Activated naive CD4-positive, alpha-beta T cell treated with anti-CD3 and anti-CD28 coated beads, Interleukin-2, amount 50 U/mL, for 72 hours (primary cell): ENCODE measurements around the gene SHROOM3. TPM values are rescaled to one million over a fixed set of nuclear protein-coding genes. Genes with fewer than 3 reads are reported as not detected.

Experiments used
- ATAC-seq, 2 donors: fragments of 150-1000 bp; cut with Tn5 transposase; 2 replicates each; pipeline ENCODE4 v1.10.0; 2021; ENCODE audit warnings: mild to moderate bottlenecking in 2 of 2, moderate library complexity in 2 of 2
- DNase-seq, 2 donors: peaks; one replicate each; pipeline ENCODE4 v3.0.0; 2021 to 2022; ENCODE audit warnings: low spot score in 2 of 2
- H3K27ac Mint-ChIP-seq, 2 donors: one replicate each; pipeline ENCODE4 v1.8.0; 2022; ENCODE audit warnings: mild to moderate bottlenecking in 2 of 2, mixed read lengths in 2 of 2
- H3K36me3 Mint-ChIP-seq, 2 donors: one replicate each; pipeline ENCODE4 v1.8.0; 2022; ENCODE audit warnings: mixed read lengths in 2 of 2
- H3K9me3 Mint-ChIP-seq, 2 donors: one replicate each; pipeline ENCODE4 v1.8.0; 2022; ENCODE audit warnings: mixed read lengths in 2 of 2
- total RNA-seq, 2 donors: library from RNA; stranded (reverse); gene quantifications; one replicate each; pipeline ENCODE4 v1.2.3, GENCODE V29; 2022

The SHROOM3 gene
- total RNA-seq, 2 donors from 2014 or later: 0.20 to 0.21 TPM

- no peak for DNase-seq
- no peaks in the 10 kb centered on the region for H3K9me3 Mint-ChIP-seq
- ATAC-seq: no peak
Observed at GRCh38 chr4:76688619-76689144, 253.7 kb downstream of the SHROOM3 start.

GRCh38 chr4:76689145-76689817 lies 254.3 kb downstream of the SHROOM3 start:
- Mint-ChIP-seq H3K27ac (no peak overlapping the region), H3K36me3 (peaks cover 0 to 5% of the 10 kb centered on the region in 2 donors), H3K9me3 (no peaks in the 10 kb centered on the region)
- peak; percentile 41 to 85 for ATAC-seq
- DNase-seq: peak in 1 of 2 donors; percentile 35

More at GRCh38 chr4:76688619-76689144, 253.7 kb downstream of the SHROOM3 start:
- H3K27ac Mint-ChIP-seq: no peak overlapping the region
- H3K36me3 Mint-ChIP-seq: peaks cover 0 to 5% of the 10 kb centered on the region in 2 donors

GRCh38 chr4:76690011-76690905 lies 255.2 kb downstream of the SHROOM3 start:
- Mint-ChIP-seq H3K27ac (no peak overlapping the region), H3K9me3 (no peaks in the 10 kb centered on the region), H3K36me3 (peaks cover 0 to 5% of the 10 kb centered on the region in 2 donors)
- no peak for DNase-seq
- ATAC-seq: no peak

GRCh38 chr4:76690906-76691275 lies 255.9 kb downstream of the SHROOM3 start:
- peaks cover 0 to 5% of the 10 kb centered on the region in 2 donors for H3K36me3 Mint-ChIP-seq
- H3K9me3 Mint-ChIP-seq: no peaks in the 10 kb centered on the region
- ATAC-seq (no peak), DNase-seq (no peak)
- no peak overlapping the region for H3K27ac Mint-ChIP-seq

- H3K9me3 Mint-ChIP-seq: no peaks in the 10 kb centered on the region
- ATAC-seq (no peak), DNase-seq (no peak)
- H3K36me3 Mint-ChIP-seq: peaks cover 0 to 5% of the 10 kb centered on the region in 2 donors
- H3K27ac Mint-ChIP-seq: no peak overlapping the region
Observed at GRCh38 chr4:76691807-76692582, 257.0 kb downstream of the SHROOM3 start.

- DNase-seq: no peak
- no peaks in the 10 kb centered on the region for H3K9me3 Mint-ChIP-seq
- H3K27ac Mint-ChIP-seq: no peak overlapping the region
- peaks cover 0 to 5% of the 10 kb centered on the region in 2 donors for H3K36me3 Mint-ChIP-seq
- no peak for ATAC-seq
Observed at GRCh38 chr4:76692761-76693160, 257.7 kb downstream of the SHROOM3 start.

- Mint-ChIP-seq H3K36me3 (peaks cover 0 to 5% of the 10 kb centered on the region in 2 donors), H3K27ac (no peak overlapping the region), H3K9me3 (no peaks in the 10 kb centered on the region)
- DNase-seq (no peak), ATAC-seq (no peak)
Observed at GRCh38 chr4:76694056-76694455, 259.0 kb downstream of the SHROOM3 start.

- no peak overlapping the region for H3K27ac Mint-ChIP-seq
- no peak for ATAC-seq
- no peak for DNase-seq
- no peaks in the 10 kb centered on the region for H3K36me3 Mint-ChIP-seq
- H3K9me3 Mint-ChIP-seq: no peaks in the 10 kb centered on the region
Observed at GRCh38 chr4:76696109-76696508, 261.1 kb downstream of the SHROOM3 start.

- H3K9me3 Mint-ChIP-seq: no peaks in the 10 kb centered on the region
- no peaks in the 10 kb centered on the region for H3K36me3 Mint-ChIP-seq
- no peak for ATAC-seq
- no peak for DNase-seq
- H3K27ac Mint-ChIP-seq: no peak overlapping the region
Observed at GRCh38 chr4:76697129-76697803, 262.2 kb downstream of the SHROOM3 start.

- no peaks in the 10 kb centered on the region for H3K36me3 Mint-ChIP-seq
- no peaks in the 10 kb centered on the region for H3K9me3 Mint-ChIP-seq
- ATAC-seq (no peak), DNase-seq (no peak)
- H3K27ac Mint-ChIP-seq: no peak overlapping the region
Observed at GRCh38 chr4:76698141-76698540, 263.1 kb downstream of the SHROOM3 start.

- Mint-ChIP-seq H3K36me3 (no peaks in the 10 kb centered on the region), H3K9me3 (no peaks in the 10 kb centered on the region), H3K27ac (no peak overlapping the region)
- DNase-seq (no peak), ATAC-seq (no peak)
Observed at GRCh38 chr4:76699751-76700310, 264.8 kb downstream of the SHROOM3 start.

- DNase-seq: no peak
- Mint-ChIP-seq H3K9me3 (no peaks in the 10 kb centered on the region), H3K27ac (no peak overlapping the region), H3K36me3 (no peaks in the 10 kb centered on the region)
- no peak for ATAC-seq
Observed at GRCh38 chr4:76702440-76703122, 267.6 kb downstream of the SHROOM3 start.

GRCh38 chr4:76703123-76703490 lies 268.1 kb downstream of the SHROOM3 start:
- ATAC-seq: no peak
- Mint-ChIP-seq H3K9me3 (no peaks in the 10 kb centered on the region), H3K27ac (no peak overlapping the region), H3K36me3 (no peaks in the 10 kb centered on the region)
- no peak for DNase-seq

- DNase-seq (no peak), ATAC-seq (no peak)
- Mint-ChIP-seq H3K27ac (no peak overlapping the region), H3K9me3 (no peaks in the 10 kb centered on the region), H3K36me3 (no peaks in the 10 kb centered on the region)
Observed at GRCh38 chr4:76703676-76704075, 268.6 kb downstream of the SHROOM3 start.

- Mint-ChIP-seq H3K9me3 (no peaks in the 10 kb centered on the region), H3K36me3 (no peaks in the 10 kb centered on the region)
- no peak for DNase-seq
Observed at GRCh38 chr4:76704133-76704881, 269.3 kb downstream of the SHROOM3 start.

More at GRCh38 chr4:76704133-76704881, 269.3 kb downstream of the SHROOM3 start:
- no peak overlapping the region for H3K27ac Mint-ChIP-seq
- ATAC-seq: no peak
